ENCODE measurements around the gene PRPS1. TPM values are rescaled to one million over a fixed set of nuclear protein-coding genes. Genes with fewer than 3 reads are reported as not detected.

PRPS1 gene
- polyA plus RNA-seq, 1 donor (not counting 4 experiments of a cell fraction or from before 2014, with no cell fraction given): 48.4 TPM

DNA sequence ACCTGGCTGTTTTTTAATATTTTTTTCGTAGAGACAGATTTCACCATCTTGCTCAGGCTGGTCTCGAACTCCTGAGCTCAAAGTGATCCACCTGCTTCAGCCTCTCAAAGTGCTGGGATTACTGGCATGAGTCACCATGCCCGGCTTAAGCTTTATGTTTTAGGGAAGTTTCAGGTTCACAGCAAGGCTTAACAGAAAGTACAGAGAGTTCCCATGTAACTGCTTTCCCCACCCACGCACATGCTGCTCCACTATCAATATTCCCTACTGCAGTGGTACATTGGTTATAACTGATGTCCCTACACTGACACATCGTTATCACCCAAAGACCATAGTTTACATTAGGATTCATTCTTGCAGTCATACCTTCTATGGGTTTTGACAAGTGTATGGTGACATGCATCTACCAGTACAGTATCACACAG lies 62.7 kb downstream of the PRPS1 start:
- no peaks in the 10 kb centered on the region for H4K20me1 ChIP-seq (ENCODE audit: control insufficient read depth, extremely low read depth, insufficient read depth, low read length)
- dilution Hi-C loops (cut with MboI; ENCODE audit: extremely low pct_ligation_motif_present, low sequenced_read_pairs): no loop called here
- no peak overlapping the region for H3K4me3 ChIP-seq (ENCODE audit: control insufficient read depth in 2 of 3, extremely low read depth in 1 of 3, insufficient read depth in 2 of 3, low read depth in 1 of 3, low read length in 3 of 3)
- H3K9me1 ChIP-seq (ENCODE audit: control insufficient read depth, extremely low read depth, insufficient read depth, low read length): no peaks in the 10 kb centered on the region
- no peaks in the 10 kb centered on the region for H3K27me3 ChIP-seq (ENCODE audit: control insufficient read depth, extremely low read depth, insufficient read depth, low read length)
- no peak overlapping the region for H3K27ac ChIP-seq (ENCODE audit: control insufficient read depth, insufficient read depth, low read length)
- H3K36me3 ChIP-seq (ENCODE audit: control insufficient read depth in 2 of 2, extremely low read depth in 1 of 2, insufficient read depth in 2 of 2, low read length in 2 of 2): no peaks in the 10 kb centered on the region
- H3K9ac ChIP-seq (ENCODE audit: control insufficient read depth, extremely low read depth, insufficient read depth, low read length): no peak overlapping the region
- DNase-seq (ENCODE audit: low read depth, low spot score) (no peak), FAIRE-seq (no peak)
- TF ChIP-seq CTCF (optimal IDR thresholded peaks at IDR 0.05 in 1 of 3, IDR thresholded peaks at IDR 0.05 in 1 of 3, conservative IDR thresholded peaks at IDR 0.05 in 1 of 3; ENCODE audit: extremely low read depth in 1 of 3, insufficient read depth in 2 of 3, low read length in 3 of 3) (no peak), EZH2 (IDR thresholded peaks at IDR 0.05; ENCODE audit: low read length) (no peak)
- H3K4me2 ChIP-seq (ENCODE audit: control insufficient read depth, extremely low read depth, insufficient read depth, low read depth, low read length): no peak overlapping the region
- peaks cover 11% of the 10 kb centered on the region for H3K4me1 ChIP-seq (ENCODE audit: control insufficient read depth, extremely low read depth, insufficient read depth, low read length)
- H3K9me3 ChIP-seq (ENCODE audit: control insufficient read depth, low read depth, low read length): no peaks in the 10 kb centered on the region
- no peaks in the 10 kb centered on the region for H3K79me2 ChIP-seq (ENCODE audit: control insufficient read depth, insufficient read depth, low read length)
- no peak overlapping the region for H2AFZ ChIP-seq (ENCODE audit: control insufficient read depth, low read length)

GRCh38 chrX:107699616-107700015 lies 71.3 kb downstream of the PRPS1 start:
- peaks cover 11% of the 10 kb centered on the region for H3K4me1 ChIP-seq (ENCODE audit: control insufficient read depth, extremely low read depth, insufficient read depth, low read length)
- no peak overlapping the region for H3K4me3 ChIP-seq (ENCODE audit: control insufficient read depth in 2 of 3, extremely low read depth in 1 of 3, insufficient read depth in 2 of 3, low read depth in 1 of 3, low read length in 3 of 3)
- no peaks in the 10 kb centered on the region for H3K9me1 ChIP-seq (ENCODE audit: control insufficient read depth, extremely low read depth, insufficient read depth, low read length)
- no peaks in the 10 kb centered on the region for H3K36me3 ChIP-seq (ENCODE audit: control insufficient read depth in 2 of 2, extremely low read depth in 1 of 2, insufficient read depth in 2 of 2, low read length in 2 of 2)
- H3K9ac ChIP-seq (ENCODE audit: control insufficient read depth, extremely low read depth, insufficient read depth, low read length): no peak overlapping the region
- dilution Hi-C loops (cut with MboI; ENCODE audit: extremely low pct_ligation_motif_present, low sequenced_read_pairs): no loop called here
- no peaks in the 10 kb centered on the region for H3K9me3 ChIP-seq (ENCODE audit: control insufficient read depth, low read depth, low read length)
- FAIRE-seq: no peak
- TF ChIP-seq EZH2 (IDR thresholded peaks at IDR 0.05; ENCODE audit: low read length): no peak
- TF ChIP-seq CTCF (optimal IDR thresholded peaks at IDR 0.05 in 1 of 3, IDR thresholded peaks at IDR 0.05 in 1 of 3, conservative IDR thresholded peaks at IDR 0.05 in 1 of 3; ENCODE audit: extremely low read depth in 1 of 3, insufficient read depth in 2 of 3, low read length in 3 of 3): no peak
- peaks cover 4% of the 10 kb centered on the region for H3K27me3 ChIP-seq (ENCODE audit: control insufficient read depth, extremely low read depth, insufficient read depth, low read length)
- H3K4me2 ChIP-seq (ENCODE audit: control insufficient read depth, extremely low read depth, insufficient read depth, low read depth, low read length): no peak overlapping the region
- H3K27ac ChIP-seq (ENCODE audit: control insufficient read depth, insufficient read depth, low read length): no peak overlapping the region
- no peak for DNase-seq (ENCODE audit: low read depth, low spot score)
- no peaks in the 10 kb centered on the region for H4K20me1 ChIP-seq (ENCODE audit: control insufficient read depth, extremely low read depth, insufficient read depth, low read length)
- no peak overlapping the region for H2AFZ ChIP-seq (ENCODE audit: control insufficient read depth, low read length)
- no peaks in the 10 kb centered on the region for H3K79me2 ChIP-seq (ENCODE audit: control insufficient read depth, insufficient read depth, low read length)
